Measurements from ENCODE around the gene ZNHIT6.

- TF ChIP-seq GATA2 (IDR thresholded peaks at IDR 0.05; ENCODE audit: low read depth, low read length) (no peak), GATA3 (IDR thresholded peaks at IDR 0.05; ENCODE audit: low read depth, low read length) (no peak)
These were observed 805 bp downstream of the ZNHIT6 start for GRCh38 chr1:85707267-85707989.
